Ovary (tissue), 3 donors: ENCODE measurements around the gene ASPM.
"Not testable (repeated sequence)": the region's sequence is repeated elsewhere in the genome, so short reads cannot be mapped to it uniquely, and the experiment has no call there.

Source experiments
- POLR2A ChIP-seq: fragments of 450-650 bp; IDR thresholded peaks from one replicate; pipeline ENCODE4 v1.6.1; 2017; ENCODE audit warnings: antibody characterized with exemption, mild to moderate bottlenecking, moderate library complexity
- TF ChIP-seq, protein P1 (sequence below), 3 donors: fragments of 450-650 bp in 2 of 3; fragments of 200-600 bp in 1 of 3; IDR thresholded peaks; one replicate each; pipeline versions ENCODE4 v1.5.1 to v1.8.0; 2016 to 2022; ENCODE audit warnings: antibody characterized with exemption in 3 of 3, mild to moderate bottlenecking in 1 of 3
- donor health status: DM: no; HTN: no; CAD: no.

DNA sequence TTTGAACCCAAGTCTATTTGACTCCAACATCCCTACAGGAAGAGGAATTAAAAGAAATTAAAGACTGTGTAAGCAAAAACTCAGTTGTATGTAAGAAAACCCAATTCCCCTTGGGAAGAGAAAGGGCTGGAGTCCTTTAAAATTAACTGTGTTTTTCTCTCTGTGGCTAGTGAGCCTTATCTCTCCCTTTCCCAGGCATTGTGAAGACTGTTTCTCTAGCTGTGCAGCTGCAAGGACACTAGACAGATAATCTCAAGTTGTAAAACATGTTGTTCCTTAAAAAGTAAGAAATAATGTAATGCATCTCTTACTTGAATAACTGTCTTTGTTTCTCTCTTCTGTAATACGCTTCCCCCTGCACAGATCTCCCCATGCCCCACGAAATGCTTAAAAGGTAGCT is 49.5 kb downstream of the ASPM start:
- TF ChIP-seq, protein P1, sequence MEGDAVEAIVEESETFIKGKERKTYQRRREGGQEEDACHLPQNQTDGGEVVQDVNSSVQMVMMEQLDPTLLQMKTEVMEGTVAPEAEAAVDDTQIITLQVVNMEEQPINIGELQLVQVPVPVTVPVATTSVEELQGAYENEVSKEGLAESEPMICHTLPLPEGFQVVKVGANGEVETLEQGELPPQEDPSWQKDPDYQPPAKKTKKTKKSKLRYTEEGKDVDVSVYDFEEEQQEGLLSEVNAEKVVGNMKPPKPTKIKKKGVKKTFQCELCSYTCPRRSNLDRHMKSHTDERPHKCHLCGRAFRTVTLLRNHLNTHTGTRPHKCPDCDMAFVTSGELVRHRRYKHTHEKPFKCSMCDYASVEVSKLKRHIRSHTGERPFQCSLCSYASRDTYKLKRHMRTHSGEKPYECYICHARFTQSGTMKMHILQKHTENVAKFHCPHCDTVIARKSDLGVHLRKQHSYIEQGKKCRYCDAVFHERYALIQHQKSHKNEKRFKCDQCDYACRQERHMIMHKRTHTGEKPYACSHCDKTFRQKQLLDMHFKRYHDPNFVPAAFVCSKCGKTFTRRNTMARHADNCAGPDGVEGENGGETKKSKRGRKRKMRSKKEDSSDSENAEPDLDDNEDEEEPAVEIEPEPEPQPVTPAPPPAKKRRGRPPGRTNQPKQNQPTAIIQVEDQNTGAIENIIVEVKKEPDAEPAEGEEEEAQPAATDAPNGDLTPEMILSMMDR (IDR thresholded peaks at IDR 0.05) = not testable (repeated sequence)
- TF ChIP-seq POLR2A = not testable (repeated sequence)
